NCI-H2107 treated with DMSO at 0.1 percent for 48 hours (cell line): ENCODE measurements around the gene EXD3.
"Not testable (repeated sequence)": the region's sequence is repeated elsewhere in the genome, so short reads cannot be mapped to it uniquely, and the experiment has no call there.

Experiments used
- DNase-seq: peaks from one replicate; lab custom pipeline; 2025; ENCODE audit not compliant: unreplicated experiment; lab: John Stamatoyannopoulos, UW

EXD3 gene

DNA sequence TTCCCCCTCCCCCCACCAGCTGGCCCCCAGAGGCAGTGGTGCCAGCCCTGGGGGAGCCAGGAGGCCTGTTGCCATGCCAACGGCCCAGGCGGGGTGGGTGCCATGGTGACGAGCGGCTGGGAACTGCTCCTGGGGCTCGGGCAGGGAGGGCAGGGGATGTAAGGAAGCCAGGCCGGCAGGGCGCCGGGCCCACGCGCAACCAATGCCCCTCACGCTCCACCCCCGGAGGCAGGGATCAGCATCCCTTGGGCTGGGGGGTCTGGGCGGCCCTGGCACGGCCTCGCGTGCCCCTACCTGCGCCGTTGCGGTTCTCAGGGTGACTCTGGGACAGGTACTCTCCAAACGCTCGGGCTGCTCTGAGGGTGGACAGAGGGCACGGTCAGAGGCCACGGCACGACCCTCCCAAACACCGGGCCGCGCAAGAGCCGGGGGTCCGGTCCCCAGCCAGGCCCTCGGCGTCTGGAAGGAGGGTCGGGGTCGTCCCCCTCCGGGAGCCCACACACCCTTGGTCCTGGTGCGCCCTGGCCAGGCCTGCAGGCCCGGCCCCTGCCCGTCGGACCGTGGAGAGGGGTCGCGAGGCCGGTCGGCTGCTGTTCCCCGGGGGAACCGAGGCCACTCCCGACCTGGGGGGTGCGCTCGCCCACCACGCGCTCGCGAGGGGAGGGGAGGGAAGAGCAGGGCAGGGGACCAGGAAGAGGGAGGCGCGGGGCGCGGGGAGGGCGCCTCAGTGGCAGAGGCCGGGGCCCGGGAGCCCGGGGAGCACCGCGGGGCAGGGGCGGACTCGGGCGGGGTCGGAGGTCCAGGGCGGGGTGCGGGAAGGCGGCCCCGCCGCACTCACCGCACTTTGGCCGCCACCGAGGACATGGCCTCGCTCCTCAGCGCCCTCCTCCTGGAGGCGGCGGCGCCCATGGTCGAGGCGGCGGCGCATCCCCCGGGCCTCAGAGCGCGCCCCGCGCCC is 35.5 kb upstream of the EXD3 start:
- no peak for DNase-seq

- DNase-seq = no peak
Measured at GRCh38 chr9:137457406-137458193, 34.6 kb upstream of the EXD3 start.

DNA sequence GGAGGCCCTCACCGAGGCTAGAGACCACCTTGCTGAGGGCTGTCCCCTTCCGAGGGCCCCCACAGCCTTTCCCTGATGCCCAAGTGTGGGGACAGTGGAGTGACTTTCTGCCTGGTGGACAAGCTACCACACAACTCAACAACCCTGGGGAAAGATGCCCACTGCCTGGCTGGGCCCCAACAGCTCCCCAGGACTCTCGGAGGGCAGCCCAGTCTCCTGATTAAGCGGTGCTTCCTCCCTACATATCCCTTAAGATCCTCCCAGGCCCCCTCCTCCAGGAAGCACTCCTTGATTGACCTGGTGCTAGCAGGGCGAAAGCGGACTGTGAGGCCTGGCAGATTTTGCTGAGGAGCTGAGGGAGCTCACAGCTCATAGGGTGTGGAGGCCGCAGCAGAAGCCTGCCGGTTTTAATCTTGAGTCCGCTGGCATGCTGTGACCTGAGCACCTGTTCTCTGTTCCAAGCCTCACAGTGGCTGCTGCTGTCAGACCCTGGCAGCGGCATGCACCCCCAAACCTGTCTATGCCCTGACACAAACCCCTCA is 34.0 kb upstream of the EXD3 start:
- no peak for DNase-seq

DNA sequence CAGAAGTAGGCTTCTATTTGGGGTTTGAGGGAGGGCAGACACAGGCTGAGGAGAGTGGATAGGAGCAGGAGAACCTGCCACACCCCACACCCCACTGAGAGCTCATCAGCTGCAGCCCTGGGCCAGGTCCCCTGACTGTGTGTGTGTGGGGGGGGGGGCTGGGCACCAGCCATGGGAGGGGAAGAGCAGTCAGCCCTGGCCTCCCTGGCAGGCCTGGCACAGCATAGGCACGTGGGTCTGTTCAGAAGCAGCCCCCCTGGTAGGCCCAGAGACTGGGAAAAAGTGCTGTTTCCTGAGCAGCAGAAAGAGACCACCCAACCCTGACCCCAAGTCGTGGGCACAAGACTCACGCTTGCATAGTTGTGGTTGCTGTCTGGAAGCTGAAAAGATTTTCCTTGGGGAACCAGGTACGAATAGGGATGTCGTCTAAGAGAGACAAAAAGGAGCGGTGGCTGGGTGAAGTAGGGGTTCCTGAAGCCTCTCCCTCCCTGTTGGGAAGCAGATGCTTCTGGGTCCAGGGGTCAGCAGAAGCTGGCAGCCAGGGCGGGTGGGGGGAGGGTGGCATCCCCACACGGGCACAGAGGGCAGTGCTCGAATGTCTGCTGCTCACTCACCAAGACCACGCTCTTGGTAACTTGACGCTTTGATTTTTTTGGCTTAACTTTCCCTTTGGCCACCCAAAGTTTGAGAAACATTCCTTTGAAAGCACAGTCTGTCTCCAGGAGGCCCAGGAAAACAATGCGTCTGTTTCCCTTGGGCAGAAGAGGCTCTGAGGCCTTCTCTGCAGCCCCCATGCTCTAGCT is 33.3 kb upstream of the EXD3 start:
- no peak for DNase-seq

- no peak for DNase-seq
Measured at GRCh38 chr9:137455359-137455991, 32.5 kb upstream of the EXD3 start.

DNA sequence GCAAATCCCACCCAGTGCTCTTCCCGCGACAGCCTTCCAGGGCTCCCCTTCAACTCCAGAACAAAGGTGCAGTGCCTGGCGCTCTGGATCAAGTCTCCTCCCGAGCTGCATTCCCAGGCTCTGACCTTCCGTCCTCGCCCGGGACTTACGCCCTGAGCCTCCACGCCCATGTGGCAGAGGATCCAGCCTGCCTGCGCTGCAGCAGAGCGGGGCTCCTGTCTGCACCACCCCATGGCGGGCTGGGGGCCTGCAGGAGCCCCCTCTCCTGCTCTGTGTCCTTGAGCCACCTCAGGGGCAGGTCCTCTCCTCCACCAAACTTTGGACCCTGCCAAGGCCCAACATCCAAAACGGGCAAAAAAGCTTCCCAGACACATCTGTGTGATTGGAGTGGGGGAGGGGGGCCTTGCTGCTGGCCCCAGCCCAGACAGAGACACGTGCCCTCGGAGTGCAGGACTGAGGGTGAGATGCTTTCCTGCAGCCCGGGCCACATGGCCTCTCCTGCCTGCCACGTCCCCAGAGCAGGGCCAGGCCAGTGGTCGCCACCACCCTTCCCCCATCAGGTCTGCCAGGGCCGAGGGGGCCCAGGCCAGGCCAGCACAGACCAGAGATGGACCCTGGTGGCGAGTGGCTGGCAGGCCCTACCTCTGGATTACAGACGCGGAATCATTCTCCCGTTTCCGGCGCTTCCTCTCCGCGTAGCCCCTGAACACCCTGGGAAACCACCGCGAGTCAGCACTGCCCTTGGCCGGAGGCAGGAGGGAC is 31.8 kb upstream of the EXD3 start:
- no peak for DNase-seq

DNA sequence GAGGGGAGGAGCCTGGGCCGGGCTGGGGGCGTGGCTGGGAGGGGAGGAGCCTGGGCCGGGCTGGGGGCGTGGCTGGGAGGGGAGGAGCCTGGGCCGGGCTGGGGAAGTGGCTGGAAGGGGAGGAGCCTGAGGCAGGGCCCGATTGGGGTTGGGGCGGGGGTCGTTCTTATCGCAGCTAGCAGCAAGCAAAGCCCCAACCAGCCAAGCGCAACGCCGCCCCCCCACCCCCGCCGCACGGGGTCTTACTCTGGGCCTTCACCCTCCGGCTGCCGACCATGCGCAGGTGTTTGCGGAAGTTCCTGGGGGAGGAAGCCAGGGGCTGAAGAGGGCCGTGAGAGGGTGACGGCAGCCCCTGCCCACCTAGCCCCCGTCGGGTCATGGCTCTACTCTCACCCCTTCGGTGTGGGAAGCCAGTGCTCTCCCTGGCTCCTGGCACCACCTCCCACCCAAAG is 31.2 kb upstream of the EXD3 start:
- no peak for DNase-seq

DNA sequence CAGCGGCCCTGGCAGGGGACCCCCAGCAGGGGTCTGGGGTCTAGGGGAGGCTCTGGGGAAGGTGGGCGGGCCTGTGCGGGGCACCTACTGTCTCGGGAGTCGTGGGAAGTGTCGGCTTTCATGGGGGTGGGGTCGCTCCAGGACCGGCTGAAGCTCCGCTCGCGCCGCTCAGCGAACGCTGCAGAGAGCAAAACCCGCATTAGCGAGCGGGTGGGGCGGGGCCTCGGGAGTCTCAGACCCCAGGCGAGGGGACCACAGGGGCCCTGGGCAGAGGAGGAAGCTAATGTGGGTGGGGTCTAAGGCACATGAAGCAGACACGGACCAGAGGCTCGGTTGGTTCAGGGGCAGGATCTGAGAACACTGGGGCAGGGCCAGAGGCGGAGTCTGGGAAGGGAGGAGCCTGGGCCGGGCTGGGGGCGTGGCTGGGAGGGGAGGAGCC is 30.7 kb upstream of the EXD3 start:
- DNase-seq = no peak

DNA sequence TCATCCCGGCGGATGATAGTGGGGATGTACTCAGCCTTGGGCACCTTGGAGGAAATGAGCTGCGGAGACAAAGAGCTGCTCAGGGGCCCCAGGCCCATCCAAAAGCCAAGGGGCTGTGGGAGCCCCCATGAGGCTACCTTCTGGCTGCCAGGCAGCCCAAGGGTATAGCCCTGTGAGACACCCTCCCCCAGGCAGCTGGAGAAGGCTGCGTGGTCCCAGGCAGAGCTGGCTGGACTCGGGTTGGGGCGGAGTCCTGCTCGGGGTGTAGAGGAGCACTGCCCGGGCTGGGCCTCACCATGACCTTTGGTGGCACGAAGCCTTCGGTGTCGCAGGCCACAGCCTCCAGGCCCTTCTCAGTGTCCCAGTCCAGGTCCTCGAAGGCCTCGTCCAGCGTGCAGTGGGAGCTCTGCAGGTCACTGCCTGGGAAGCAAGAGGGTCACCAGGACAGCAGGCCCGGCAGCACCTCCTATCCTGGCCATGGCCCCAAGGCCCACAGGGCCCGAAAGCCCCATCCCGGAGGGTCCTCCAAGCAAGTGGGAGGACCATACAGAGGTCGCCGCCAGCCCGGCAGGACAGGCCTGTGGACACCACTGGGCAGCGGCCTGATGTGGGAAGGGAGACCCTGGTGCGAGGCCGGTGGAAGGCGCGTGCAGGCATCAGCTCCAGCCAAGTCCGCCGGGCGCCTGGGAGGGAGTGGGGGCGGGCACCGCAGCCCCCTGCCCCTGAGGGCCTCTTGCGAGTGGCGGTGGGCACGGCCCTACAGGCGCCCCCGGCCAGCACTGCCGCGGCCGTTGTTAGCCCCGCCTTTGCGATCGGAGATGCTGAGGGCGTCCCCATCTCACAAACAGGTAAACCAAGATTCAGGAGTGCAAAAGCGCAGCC is 30.0 kb upstream of the EXD3 start:
- no peak for DNase-seq

DNA sequence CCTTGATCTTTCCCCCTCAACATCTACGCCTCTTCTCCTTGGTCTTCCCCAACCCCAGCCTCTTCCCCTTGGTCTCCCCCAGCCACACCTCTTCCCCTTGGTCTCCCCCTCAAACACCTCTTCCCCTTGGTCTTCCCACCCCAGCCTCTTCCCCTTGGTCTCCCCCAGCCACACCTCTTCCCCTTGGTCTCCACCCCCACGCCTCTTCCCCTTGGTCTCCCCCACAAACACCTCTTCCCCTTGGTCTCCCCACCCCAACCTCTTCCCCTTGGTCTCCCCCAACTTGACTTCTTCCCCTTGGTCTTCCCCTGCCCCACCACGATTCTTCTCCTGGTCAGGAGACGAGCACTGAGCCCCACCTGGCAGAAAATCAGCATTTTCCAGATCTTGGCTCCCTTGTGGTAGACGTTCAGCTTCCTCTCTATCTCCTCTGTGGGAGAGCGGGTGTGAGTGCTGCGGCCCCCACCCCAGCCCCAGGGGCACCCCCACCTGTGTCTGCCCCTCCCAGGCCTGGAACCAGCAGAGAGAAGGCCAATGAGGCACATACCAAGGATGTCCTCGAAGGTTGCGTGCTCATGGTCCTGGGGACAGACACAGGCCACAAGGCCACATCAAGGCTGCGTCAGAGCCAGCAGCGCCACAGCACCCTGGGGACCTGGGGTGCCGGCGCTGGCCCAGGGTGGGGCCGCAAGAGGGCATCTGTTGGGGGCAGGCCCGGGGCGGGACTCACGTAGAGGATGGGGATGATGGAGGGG is 29.2 kb upstream of the EXD3 start:
- DNase-seq = no peak

GRCh38 chr9:137451264-137452005 is 28.5 kb upstream of the EXD3 start:
- DNase-seq = not testable (repeated sequence)

- DNase-seq = not testable (repeated sequence)
Measured at GRCh38 chr9:137450539-137451222, 27.7 kb upstream of the EXD3 start.

DNA sequence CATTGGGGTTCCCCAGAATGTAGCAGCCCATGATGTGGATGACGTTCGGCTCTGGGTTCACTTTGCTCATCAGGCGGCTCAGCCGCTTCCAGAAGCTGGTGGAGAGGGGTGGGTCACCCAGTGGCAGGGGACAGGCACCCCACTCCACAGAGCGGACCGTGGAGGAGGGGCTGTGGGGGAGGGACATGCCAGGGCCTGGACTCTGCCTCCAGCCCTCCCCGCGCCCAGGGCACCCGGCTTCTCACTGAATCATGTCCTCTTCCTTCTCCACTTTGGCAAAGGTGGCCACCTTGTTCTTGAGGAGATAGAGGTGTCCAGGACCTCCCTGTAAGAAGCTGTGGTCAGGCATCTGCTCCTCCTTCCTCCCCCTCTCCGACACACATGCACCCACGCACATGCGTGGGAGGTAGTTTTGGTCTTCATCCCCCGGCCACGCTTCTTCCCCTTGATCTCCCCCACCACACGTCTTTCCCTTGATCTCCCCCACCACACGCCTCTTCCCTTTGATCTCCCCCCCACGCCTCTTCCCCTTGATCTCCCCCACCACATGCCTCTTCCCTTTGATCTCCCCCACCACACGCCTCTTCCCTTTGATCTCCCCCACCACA is 27.1 kb upstream of the EXD3 start:
- DNase-seq = no peak

DNA sequence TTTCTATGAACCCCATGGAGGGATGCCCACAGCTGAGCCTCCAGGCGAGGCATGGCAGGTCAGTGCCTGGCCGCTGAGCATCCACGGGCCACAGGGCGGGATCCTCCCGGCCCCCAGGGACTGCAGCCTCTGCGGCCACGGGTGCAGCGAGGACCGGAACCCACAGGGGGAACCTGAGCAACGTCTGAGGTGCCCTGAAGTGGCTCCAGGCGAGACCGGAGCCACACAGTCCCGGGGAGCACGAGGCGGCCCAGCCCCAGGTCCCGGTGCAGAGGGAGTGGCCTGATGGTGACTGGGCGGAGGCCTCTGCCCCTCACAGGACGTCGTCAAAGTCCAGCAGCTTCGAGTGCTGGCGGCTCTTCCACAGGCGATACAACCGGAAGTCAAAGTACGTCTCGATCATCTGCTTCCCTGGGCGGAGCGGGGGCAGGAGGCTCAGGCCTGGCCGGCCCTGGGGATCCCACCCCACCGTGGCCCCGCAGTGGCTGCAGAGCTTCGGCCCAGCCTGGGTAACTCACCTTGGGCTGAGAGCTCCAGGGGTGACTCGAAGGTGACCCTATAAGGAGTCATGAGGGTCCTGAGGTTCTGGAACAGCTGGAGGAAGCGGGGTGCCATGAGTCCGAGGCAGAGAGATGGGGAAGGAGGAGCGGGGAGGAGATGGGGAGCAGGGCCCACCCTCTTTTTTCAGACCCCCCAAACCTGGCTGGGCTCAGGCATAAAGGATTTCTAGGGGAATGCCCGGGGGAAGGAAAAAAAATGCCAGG is 26.3 kb upstream of the EXD3 start:
- no peak for DNase-seq

DNA sequence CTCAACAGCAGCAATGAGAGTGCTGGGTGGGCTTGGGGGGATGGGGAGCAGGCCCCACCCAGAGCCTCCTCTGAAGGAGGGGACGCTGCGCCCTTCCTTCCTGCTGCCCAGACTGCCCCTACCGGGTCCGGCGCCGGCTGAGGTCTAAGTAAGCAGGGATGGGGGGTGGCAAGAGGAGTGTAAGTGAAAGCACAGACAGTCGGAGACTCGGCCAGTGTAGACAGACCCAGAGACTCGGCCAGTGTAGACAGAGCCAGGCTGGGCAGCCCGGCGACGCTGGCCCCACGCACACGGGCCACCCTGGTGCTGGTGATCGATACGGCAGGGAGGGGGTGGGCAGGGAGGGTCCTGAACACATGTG is 25.6 kb upstream of the EXD3 start:
- no peak for DNase-seq
